HepG2 (cell line): Measurements from ENCODE around the gene LRIT2. TPM values are rescaled to one million over a fixed set of nuclear protein-coding genes. Genes with fewer than 3 reads are reported as not detected.

Experiments used
- ARID2 ChIP-seq: sonication (generic); formaldehyde crosslinking; IDR thresholded peaks from 2 replicates; pipeline ENCODE4 v1.8.1; 2022; ENCODE audit warnings: mild to moderate bottlenecking, missing genetic modification reagents, borderline replicate concordance
- ARID4A ChIP-seq: sonication (generic); formaldehyde crosslinking; IDR thresholded peaks from 2 replicates; pipeline ENCODE4 v1.5.0; 2020; ENCODE audit warnings: mild to moderate bottlenecking, missing genetic modification reagents, borderline replicate concordance
- DNMT1 ChIP-seq: sonication (generic); formaldehyde crosslinking; IDR thresholded peaks from 2 replicates; pipeline ENCODE4 v1.5.1; 2020; ENCODE audit warnings: mild to moderate bottlenecking, missing genetic modification reagents
- ETV5 ChIP-seq: IDR thresholded peaks from 2 replicates; pipeline ENCODE4 v1.6.1; 2018; ENCODE audit warnings: missing biosample characterization, missing genetic modification reagents, inconsistent platforms, borderline replicate concordance
- PAXIP1 ChIP-seq: sonication (generic); formaldehyde crosslinking; conservative IDR thresholded peaks from 2 replicates; pipeline ENCODE4 v1.4.0; 2020; ENCODE audit warnings: mild to moderate bottlenecking, missing genetic modification reagents, moderate library complexity
- SYNCRIP ChIP-seq: fragments of 200-400 bp; formaldehyde crosslinking; IDR thresholded peaks from 2 replicates; pipeline ENCODE4 v1.6.1; 2018; ENCODE audit warnings: mild to moderate bottlenecking, low read depth, low read length; ENCODE audit not compliant: insufficient read depth
- ZEB1 ChIP-seq: IDR thresholded peaks from 2 replicates; pipeline ENCODE4 v1.6.1; 2012; ENCODE audit warnings: mild to moderate bottlenecking, low read depth, inconsistent platforms; ENCODE audit not compliant: insufficient replicate concordance
- ZNF574 ChIP-seq: sonication (generic); formaldehyde crosslinking; IDR thresholded peaks from 2 replicates; pipeline ENCODE4 v1.4.0; 2020; ENCODE audit warnings: missing genetic modification reagents
- polyA plus RNA-seq, 8 experiments: library from polyadenylated mRNA; depleted of rRNA in 3 of 8; stranded (reverse) in 7 of 8; unstranded in 1 of 8; fragments of >200 nt; fragmentation: Illumina TruSeq in 4 of 8; extraction: Trizol in 4 of 8; gene quantifications; 2 replicates each; pipeline versions ENCODE4 v1.2.1 to v1.2.3, GENCODE V29; 2011 to 2016; ENCODE audit warnings: low read depth in 4 of 8, missing spikeins in 1 of 8, mixed read lengths in 1 of 8; ENCODE audit not compliant: insufficient read depth in 1 of 8
- total RNA-seq, 5 experiments: library from RNA; depleted of rRNA; stranded (reverse); fragments of >200 nt; fragmentation: Illumina TruSeq; extraction: Trizol; gene quantifications; 2 replicates each; pipeline ENCODE4 v1.2.3, GENCODE V29; 2016; ENCODE audit warnings: low read depth in 1 of 5

Gene LRIT2
- total and polyA plus RNA-seq, 2 of the 13 experiments (the other 11 are each of a cell fraction or from before 2014, with no cell fraction given) = not detected

GRCh38 chr10:84230359-84230758 lies 5.0 kb upstream of the LRIT2 start (continued):
- TF ChIP-seq ZNF574 (CRISPR knock-in tag) (no peak), PAXIP1 (CRISPR knock-in tag) (no peak), ARID4A (no peak), ETV5 (no peak), ARID2 (CRISPR knock-in tag) (no peak), SYNCRIP (no peak), ZEB1 (no peak), DNMT1 (CRISPR knock-in tag) (no peak)
